ENCODE results near the gene P2RY11.
A peak's percentile ranks its signal among the peaks of the same experiment; 100 is the strongest.

The P2RY11 gene

DNA sequence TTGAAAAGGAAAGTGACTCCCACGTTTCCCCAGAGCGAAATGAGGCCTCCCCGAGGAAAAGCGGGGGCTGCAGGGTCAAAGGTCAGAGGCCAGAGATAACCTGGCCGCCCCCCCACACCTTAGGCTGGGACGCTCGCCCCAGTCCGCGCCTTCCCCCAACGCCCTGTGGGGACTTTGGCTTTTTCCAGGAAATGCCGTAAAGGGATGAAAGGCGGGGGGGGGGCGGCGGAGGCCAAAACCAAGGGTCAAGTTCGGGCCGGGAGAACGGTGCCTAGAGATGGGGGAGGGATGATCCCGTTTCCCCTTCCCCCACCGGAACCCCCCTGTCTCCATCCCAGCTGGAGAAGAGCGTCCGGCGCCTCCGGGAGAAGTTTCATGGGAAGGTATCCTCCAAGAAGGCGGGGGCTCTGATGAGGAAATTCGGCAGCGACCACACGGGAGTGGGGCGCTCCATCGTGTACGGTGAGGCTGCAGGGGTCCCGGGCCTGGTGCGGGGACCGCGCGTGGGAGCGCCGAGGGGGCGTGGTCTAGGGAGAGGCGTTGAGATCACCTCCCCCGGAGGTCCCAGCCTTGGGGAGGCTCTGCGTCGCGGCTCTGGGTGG is 24.8 kb upstream of the P2RY11 start:
- peaks cover 15% of the 10 kb centered on the region for H3K4me1 Mint-ChIP-seq
- peak overlapping the region; percentile 88 for H3K27ac Mint-ChIP-seq (ENCODE audit: low read depth)
- H3K4me3 Mint-ChIP-seq, result peak overlapping the region; percentile 88
- no peaks in the 10 kb centered on the region for H3K9me3 Mint-ChIP-seq
- ATAC-seq (replicated peaks; ENCODE audit: extremely low read depth, poor library complexity, severe bottlenecking) (no peak), DNase-seq (ENCODE audit: low spot score in 2 of 2) (no peak)
- no peaks in the 10 kb centered on the region for H3K27me3 Mint-ChIP-seq
- H3K36me3 Mint-ChIP-seq (ENCODE audit: insufficient read depth), result peaks cover 17% of the 10 kb centered on the region

DNA sequence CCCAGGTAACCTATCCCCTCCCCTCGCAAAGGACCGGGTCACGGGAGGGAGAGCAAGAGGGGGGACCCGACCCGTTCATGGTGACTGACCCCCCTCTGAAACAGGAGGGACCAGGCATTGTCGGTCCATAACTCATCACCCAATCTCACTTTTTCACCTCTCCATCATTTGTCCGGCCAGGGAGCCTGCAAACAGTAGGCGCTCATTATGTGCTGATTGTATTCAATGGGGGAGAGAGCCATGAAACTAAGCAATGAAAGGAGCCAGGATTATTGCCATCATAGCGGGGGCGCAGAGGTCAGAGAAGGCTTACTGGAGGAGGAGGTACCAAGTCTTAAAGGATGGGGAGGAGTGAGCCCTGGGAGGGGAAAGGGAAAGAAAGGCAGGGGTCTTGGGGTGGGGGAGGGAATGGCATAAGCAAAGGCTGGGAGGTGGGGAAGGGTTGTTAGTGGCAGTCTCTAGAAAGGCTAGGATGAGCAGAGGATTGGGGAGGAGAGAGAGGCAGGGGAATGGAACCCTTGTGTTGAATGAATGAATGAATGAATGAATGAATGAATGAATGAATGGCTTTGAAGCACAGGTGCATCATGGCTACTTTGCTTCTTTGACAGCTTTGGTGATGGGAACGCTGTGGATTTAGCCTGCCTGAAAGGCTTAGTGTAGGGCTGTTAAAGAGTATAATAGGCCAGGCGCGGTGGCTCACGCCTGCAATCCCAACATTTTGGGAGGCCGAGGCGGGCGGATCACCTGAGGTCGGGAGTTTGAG is 24.0 kb upstream of the P2RY11 start:
- Mint-ChIP-seq H3K4me3 (peak overlapping the region; percentile 88), H3K36me3 (ENCODE audit: insufficient read depth) (peaks cover 19% of the 10 kb centered on the region), H3K27me3 (no peaks in the 10 kb centered on the region), H3K9me3 (no peaks in the 10 kb centered on the region), H3K27ac (ENCODE audit: low read depth) (peak overlapping the region; percentile 35), H3K4me1 (peaks cover 20% of the 10 kb centered on the region)
- no peak for DNase-seq (ENCODE audit: low spot score in 2 of 2)
- no peak for ATAC-seq (replicated peaks; ENCODE audit: extremely low read depth, poor library complexity, severe bottlenecking)

DNA sequence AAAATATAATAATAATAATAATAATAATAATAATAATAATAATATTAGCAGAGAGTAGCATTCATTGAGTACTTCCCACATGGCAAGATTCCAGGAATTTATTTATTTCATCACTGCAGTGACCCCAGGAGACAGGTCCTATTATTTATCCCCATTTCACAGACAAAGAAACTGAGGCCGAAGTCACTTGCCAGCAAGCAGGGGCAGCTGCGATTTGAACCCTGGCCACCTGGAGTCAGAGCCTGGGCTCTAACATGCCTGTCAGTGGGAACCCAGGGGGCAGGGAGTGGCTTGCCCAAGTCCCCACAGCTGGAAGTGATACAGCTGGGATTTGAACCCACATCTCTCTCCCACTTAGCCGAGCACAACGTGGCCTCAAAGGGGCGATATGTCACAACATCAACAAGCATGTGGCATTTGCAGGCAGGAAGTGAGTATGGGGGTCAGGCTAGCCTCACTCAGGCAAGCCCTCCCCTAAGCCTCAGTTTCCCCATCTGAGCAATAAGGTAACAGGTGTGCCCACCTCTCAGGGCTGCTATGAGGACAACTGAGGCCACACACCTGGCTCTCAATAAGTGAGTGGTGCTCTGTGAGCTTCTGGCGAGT is 22.4 kb upstream of the P2RY11 start:
- DNase-seq (ENCODE audit: low spot score in 2 of 2) (no peak), ATAC-seq (replicated peaks; ENCODE audit: extremely low read depth, poor library complexity, severe bottlenecking) (no peak)
- peaks cover 20% of the 10 kb centered on the region for H3K36me3 Mint-ChIP-seq (ENCODE audit: insufficient read depth)
- H3K27me3 Mint-ChIP-seq, result no peaks in the 10 kb centered on the region
- H3K4me3 Mint-ChIP-seq, result no peak overlapping the region
- H3K4me1 Mint-ChIP-seq, result peaks cover 26% of the 10 kb centered on the region
- no peak overlapping the region for H3K27ac Mint-ChIP-seq (ENCODE audit: low read depth)
- H3K9me3 Mint-ChIP-seq, result no peaks in the 10 kb centered on the region

DNA sequence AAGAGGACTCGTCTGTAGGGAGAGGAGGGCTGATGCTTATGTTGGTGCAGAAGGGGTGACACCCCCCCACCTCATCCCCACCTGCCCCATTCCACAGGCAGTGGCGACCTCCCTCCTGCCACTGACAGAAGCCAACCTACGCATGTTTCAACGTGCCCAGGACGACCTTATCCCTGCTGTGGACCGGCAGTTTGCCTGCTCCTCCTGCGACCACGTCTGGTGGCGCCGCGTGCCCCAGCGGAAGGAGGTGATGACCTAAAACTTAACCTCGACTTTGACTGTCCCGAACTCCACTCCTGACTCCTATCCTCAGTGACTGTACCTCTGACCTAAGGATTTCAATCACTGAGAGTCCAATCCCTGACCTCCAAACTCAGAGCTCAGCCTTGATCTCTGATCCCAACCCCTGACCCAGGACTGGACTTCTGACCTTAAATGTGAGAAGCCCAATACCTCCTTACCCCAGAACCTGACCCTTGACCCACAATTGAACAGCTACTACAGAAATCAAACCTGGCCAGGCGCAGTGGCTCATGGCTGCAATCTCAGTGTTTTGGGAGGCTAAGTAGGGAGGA is 21.6 kb upstream of the P2RY11 start:
- DNase-seq (ENCODE audit: low spot score in 2 of 2), result no peak
- Mint-ChIP-seq H3K36me3 (ENCODE audit: insufficient read depth) (peaks cover 25% of the 10 kb centered on the region), H3K4me3 (no peak overlapping the region), H3K9me3 (no peaks in the 10 kb centered on the region), H3K27me3 (no peaks in the 10 kb centered on the region), H3K4me1 (peaks cover 26% of the 10 kb centered on the region), H3K27ac (ENCODE audit: low read depth) (no peak overlapping the region)
- no peak for ATAC-seq (replicated peaks; ENCODE audit: extremely low read depth, poor library complexity, severe bottlenecking)

DNA sequence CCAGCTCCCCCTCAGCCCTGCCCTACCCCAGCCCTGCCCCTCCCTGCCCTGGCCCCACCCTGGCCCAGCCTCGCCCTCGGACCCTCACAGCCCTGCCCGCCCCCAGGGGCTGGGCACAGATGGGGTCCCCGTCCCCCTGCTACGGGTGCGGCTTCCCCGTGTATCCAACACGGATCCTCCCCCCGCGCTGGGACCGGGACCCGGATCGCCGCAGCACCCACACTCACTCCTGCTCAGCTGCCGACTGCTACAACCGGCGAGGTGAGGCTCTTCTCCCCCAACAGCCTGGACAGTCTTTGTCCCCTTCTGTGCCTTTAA is 20.2 kb upstream of the P2RY11 start:
- DNase-seq (ENCODE audit: low spot score in 2 of 2) (no peak), ATAC-seq (replicated peaks; ENCODE audit: extremely low read depth, poor library complexity, severe bottlenecking) (no peak)
- Mint-ChIP-seq H3K9me3 (no peaks in the 10 kb centered on the region), H3K4me3 (no peak overlapping the region), H3K4me1 (peaks cover 22% of the 10 kb centered on the region), H3K27me3 (no peaks in the 10 kb centered on the region), H3K36me3 (ENCODE audit: insufficient read depth) (peaks cover 31% of the 10 kb centered on the region), H3K27ac (ENCODE audit: low read depth) (peak overlapping the region; percentile 80)

DNA sequence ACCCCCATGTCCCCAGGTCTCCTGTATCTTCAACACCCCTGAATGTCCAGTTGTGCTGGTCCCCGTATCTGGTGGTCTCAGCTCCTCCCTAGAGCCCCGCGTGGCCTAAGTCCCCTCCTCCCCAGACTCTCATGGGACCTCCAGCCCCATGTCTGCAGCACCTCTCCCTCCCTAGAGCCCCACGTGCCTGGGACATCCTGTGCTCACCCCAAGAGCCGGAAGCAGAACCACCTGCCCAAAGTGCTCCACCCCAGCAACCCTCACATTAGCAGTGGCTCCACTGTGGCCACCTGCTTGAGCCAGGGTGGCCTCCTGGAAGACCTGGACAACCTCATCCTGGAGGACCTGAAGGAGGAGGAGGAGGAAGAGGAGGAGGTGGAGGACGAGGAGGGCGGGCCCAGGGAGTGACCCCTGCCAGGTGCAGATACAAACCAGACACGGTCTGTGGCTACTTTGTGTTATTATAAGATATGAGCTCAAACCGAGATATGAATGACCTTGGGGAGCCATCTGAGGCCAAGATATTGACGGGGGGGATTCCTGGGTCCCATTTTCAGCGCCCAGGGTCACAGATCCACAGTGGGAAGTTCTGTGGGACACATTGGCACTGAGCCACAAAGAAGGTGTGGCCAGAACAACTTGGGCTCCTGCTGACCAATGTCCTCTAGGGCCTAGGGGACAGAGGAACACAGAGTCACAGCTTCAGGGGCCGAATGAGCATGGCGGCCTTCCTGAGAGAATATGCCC is 19.4 kb upstream of the P2RY11 start:
- DNase-seq (ENCODE audit: low spot score in 2 of 2) (no peak), ATAC-seq (replicated peaks; ENCODE audit: extremely low read depth, poor library complexity, severe bottlenecking) (no peak)
- Mint-ChIP-seq H3K4me1 (peaks cover 21% of the 10 kb centered on the region), H3K27ac (ENCODE audit: low read depth) (peak overlapping the region; percentile 80), H3K4me3 (no peak overlapping the region), H3K36me3 (ENCODE audit: insufficient read depth) (peaks cover 31% of the 10 kb centered on the region), H3K27me3 (no peaks in the 10 kb centered on the region), H3K9me3 (no peaks in the 10 kb centered on the region)

DNA sequence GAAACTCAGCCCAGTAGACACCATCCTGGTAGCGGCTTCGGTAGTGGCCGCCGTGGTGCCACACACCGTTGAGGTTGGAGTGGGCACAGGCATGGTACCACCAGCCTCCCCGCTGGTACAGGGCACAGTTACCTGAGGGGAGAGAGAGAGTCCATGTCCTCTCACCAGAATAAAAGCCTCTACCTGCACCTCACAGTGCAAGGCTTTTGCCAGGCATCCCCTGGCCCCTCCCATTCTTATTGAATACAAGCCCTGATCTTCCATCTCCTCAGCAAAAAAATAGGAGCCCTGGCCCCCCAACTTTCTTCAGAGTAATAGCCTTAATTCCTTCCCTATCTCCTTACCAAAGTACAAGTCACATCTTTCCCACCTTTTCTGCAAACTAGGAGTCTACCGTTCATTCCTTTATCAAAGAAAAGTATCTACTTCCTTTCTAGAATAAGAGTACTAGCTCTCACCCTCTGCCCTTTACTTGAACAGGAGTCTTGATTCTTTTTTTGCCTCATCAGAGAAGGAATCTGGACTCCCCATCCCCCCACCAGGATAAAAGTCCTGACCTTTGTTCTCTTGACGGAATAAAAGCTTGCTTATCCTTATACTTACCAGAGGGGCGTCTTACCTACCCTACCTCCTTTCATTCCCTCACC is 18.7 kb upstream of the P2RY11 start:
- Mint-ChIP-seq H3K9me3 (no peaks in the 10 kb centered on the region), H3K27me3 (no peaks in the 10 kb centered on the region), H3K36me3 (ENCODE audit: insufficient read depth) (peaks cover 32% of the 10 kb centered on the region), H3K4me3 (no peak overlapping the region), H3K27ac (ENCODE audit: low read depth) (peak overlapping the region; percentile 67), H3K4me1 (peaks cover 14% of the 10 kb centered on the region)
- ATAC-seq (replicated peaks; ENCODE audit: extremely low read depth, poor library complexity, severe bottlenecking) (no peak), DNase-seq (ENCODE audit: low spot score in 2 of 2) (no peak)

DNA sequence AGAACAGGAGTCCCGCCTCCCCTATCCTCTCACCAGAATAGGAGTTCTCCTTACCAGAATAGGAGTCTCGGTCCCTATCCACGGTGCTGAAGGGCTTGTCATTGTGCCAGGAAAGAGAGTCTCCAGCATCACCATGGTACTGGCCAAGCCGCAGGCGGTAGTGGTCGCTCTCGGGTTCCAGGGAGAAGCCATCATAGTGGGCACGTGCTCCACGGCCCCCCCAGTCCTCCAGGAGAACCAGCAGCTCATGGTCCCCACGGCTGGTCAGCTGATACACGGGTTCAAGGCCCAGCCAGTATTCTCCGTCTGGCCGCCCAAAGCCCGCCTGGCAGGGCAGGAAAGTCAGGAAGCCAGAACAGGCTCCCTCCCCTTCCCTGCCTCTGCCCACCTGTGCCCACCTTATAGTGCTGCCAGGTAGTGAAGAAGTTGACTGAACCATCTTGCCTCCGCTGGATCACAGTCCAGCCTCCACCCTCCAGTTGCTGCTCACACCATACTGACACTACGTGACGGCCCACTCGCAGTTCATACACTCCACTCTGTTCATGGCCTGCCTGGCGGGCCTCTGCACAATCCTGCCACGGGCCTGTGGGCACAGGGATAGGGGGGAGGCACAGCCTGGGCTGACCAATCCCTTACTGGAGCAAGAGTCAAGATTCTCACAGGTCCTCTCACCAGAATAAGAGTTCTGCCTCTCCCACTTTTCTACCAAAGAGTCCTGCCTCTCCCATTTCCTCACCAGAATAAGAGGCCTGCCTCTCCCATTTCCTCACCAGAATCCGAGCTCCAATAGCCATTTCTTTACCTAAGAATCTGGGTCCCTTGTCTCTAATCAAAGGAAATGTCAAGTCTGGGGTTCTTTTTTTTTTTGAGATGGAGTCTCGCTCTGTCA is 18.0 kb upstream of the P2RY11 start:
- H3K27me3 Mint-ChIP-seq, result no peaks in the 10 kb centered on the region
- no peaks in the 10 kb centered on the region for H3K9me3 Mint-ChIP-seq
- no peak overlapping the region for H3K4me3 Mint-ChIP-seq
- no peak for DNase-seq (ENCODE audit: low spot score in 2 of 2)
- H3K27ac Mint-ChIP-seq (ENCODE audit: low read depth), result peak overlapping the region; percentile 67
- peaks cover 14% of the 10 kb centered on the region for H3K4me1 Mint-ChIP-seq
- peaks cover 30% of the 10 kb centered on the region for H3K36me3 Mint-ChIP-seq (ENCODE audit: insufficient read depth)
- no peak for ATAC-seq (replicated peaks; ENCODE audit: extremely low read depth, poor library complexity, severe bottlenecking)

DNA sequence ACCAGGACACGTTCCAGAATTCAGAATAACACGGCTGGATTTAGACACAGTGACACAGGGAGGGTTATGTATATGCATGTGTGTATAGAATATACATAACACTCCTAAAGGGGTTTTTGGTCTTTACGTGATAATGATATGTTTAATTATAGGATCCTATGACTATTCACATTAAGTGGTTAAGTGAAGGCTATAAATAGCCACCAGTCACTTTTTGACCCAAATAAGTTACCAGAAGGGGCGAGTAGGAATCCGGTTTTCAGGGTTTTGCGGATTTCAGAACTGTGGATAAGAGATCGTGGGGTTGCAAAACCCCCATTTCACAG is 15.9 kb upstream of the P2RY11 start:
- Mint-ChIP-seq H3K36me3 (ENCODE audit: insufficient read depth) (peaks cover 34% of the 10 kb centered on the region), H3K4me3 (peak overlapping the region; percentile 46), H3K27me3 (no peaks in the 10 kb centered on the region), H3K4me1 (peaks cover 30% of the 10 kb centered on the region), H3K9me3 (no peaks in the 10 kb centered on the region), H3K27ac (ENCODE audit: low read depth) (peak overlapping the region; percentile 73)
- no peak for DNase-seq (ENCODE audit: low spot score in 2 of 2)
- no peak for ATAC-seq (replicated peaks; ENCODE audit: extremely low read depth, poor library complexity, severe bottlenecking)

DNA sequence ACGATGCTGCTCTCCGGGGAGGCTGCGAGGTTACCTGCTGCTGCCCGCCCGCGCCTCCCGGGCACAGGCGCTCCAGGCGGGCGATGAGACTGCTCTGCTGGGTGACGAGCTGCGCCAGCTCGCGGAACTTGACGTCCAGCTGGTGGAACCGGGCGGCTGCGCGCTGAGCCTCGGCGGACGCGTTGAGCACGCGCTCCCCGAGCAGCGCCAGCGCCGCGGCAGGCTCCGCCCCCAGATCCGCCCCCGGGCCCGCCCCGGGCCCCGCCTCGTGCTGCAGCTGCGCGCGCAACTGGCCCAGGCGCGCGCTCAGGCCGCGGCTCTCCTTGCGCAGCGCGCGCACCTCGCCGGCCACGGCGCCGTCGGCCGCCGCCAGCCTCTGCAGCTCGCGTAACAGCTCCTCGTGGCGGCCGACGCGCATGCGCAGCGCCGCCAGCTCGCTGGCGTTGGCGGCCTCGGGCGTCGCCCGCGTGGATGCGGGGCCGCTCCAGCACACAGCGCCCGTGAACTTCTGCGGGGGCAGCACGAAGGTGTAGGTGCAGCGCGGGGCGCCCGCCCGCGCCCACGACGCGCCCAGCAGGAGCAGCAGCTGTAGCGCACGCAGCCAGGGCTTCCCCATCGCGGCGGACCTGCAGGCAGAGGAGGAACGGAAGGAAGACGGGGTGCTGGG is 15.4 kb upstream of the P2RY11 start:
- H3K27me3 Mint-ChIP-seq, result no peaks in the 10 kb centered on the region
- no peaks in the 10 kb centered on the region for H3K9me3 Mint-ChIP-seq
- peak overlapping the region; percentile 73 for H3K27ac Mint-ChIP-seq (ENCODE audit: low read depth)
- ATAC-seq (replicated peaks; ENCODE audit: extremely low read depth, poor library complexity, severe bottlenecking), result peak; percentile 87
- peaks cover 31% of the 10 kb centered on the region for H3K36me3 Mint-ChIP-seq (ENCODE audit: insufficient read depth)
- H3K4me3 Mint-ChIP-seq, result peak overlapping the region; percentile 46
- peak; percentile 85 for DNase-seq (ENCODE audit: low spot score in 2 of 2)
- peaks cover 32% of the 10 kb centered on the region for H3K4me1 Mint-ChIP-seq

DNA sequence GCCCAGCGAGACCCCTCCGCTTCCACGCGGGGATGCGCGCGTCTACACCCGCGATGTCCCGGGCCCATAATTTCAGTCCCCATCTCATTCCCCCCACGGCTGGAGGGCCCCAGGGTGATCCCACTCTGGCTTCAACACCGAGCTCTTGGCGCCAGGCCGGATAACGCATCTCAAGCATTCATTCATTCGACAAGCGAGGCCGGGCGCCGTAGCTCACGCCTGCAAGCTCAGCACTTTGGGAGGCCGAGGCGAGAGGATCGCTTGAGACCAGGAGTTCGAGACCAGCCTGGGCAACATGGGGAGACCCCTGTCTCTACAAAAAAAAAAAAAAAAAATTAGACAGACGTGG is 14.9 kb upstream of the P2RY11 start:
- H3K27ac Mint-ChIP-seq (ENCODE audit: low read depth), result peak overlapping the region; percentile 73
- DNase-seq (ENCODE audit: low spot score in 2 of 2), result no peak
- peak overlapping the region; percentile 25 for H3K4me3 Mint-ChIP-seq
- no peaks in the 10 kb centered on the region for H3K27me3 Mint-ChIP-seq
- H3K36me3 Mint-ChIP-seq (ENCODE audit: insufficient read depth), result peaks cover 29% of the 10 kb centered on the region
- H3K4me1 Mint-ChIP-seq, result peaks cover 30% of the 10 kb centered on the region
- ATAC-seq (replicated peaks; ENCODE audit: extremely low read depth, poor library complexity, severe bottlenecking), result no peak
- no peaks in the 10 kb centered on the region for H3K9me3 Mint-ChIP-seq
